Skeletal muscle cell (primary cell): Measurements from ENCODE around the gene PRPF18.
"Not testable (repeated sequence)": the region's sequence is repeated elsewhere in the genome, so short reads cannot be mapped to it uniquely, and the experiment has no call there.

ENCODE experiments used
- DNase-seq: peaks from one replicate; pipeline ENCODE4 v3.0.0-alpha.2; 2010; ENCODE audit warnings: low read depth
- H3K4me3 ChIP-seq: 2 replicates; pipeline ENCODE4 v1.5.1; 2011; ENCODE audit warnings: low read depth, mild to moderate bottlenecking, control low read depth, low read length, moderate library complexity

Gene PRPF18, protein sequence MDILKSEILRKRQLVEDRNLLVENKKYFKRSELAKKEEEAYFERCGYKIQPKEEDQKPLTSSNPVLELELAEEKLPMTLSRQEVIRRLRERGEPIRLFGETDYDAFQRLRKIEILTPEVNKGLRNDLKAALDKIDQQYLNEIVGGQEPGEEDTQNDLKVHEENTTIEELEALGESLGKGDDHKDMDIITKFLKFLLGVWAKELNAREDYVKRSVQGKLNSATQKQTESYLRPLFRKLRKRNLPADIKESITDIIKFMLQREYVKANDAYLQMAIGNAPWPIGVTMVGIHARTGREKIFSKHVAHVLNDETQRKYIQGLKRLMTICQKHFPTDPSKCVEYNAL

DNA sequence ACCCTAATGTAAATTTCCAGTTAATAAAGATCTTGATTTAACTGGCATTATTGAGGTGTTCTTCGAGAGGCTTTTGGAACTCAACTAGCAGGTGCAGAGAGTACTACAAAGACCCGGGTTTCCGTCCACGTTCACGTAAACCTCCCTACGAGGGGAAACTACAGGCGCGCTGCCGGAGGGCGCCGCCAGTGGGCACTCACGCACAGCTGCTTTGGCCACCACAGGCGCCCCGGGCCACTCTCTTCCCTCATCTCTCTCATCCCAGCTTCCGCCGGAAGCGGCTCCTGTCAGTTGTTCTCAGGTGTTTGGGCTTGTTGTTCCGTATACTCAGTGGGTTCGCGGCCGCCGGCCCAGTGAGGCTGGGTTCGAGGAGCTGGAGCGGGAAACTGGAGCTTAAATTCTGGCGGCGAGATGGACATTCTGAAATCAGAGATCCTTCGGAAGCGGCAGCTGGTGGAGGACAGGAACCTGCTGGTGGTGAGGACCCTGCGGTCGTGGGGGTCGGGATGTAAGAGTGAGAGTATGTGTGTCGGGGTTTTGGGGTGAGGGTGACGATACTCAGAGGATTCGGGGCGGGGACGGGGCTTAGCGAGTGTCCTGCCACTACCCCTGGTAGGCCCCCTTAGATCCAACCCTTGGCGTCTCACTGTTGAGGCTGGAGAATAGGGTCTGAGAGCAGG is at the start of gene PRPF18:
TSS of gene PRPF18 (plus strand) at position 290 of the 680 bp plus-strand sequence. CDS start at position 412, 122 bp downstream.
- H3K4me3 ChIP-seq: peak within 1 kb of the TSS; percentile 87
- peak; percentile 73 for DNase-seq

DNA sequence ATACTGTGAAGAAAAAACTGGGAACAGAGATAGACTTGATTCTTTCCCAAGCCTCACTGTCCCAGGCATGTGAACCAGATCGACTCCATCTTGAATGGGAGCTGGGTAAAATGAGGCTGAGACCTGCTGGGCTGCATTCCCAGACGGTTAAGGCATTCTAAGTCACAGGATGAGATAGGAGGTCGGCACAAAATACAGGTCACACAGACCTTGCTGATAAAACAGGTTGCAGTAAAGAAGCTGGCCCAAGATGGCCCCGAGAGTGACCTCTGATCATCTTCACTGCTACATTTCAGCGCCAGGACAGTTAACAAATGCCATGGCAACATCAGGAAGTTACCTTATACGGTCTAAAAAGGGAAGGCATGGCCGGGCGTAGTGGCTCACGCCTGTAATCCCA is 48.8 kb upstream of the PRPF18 start:
- not testable (repeated sequence) for H3K4me3 ChIP-seq, DNase-seq

DNA sequence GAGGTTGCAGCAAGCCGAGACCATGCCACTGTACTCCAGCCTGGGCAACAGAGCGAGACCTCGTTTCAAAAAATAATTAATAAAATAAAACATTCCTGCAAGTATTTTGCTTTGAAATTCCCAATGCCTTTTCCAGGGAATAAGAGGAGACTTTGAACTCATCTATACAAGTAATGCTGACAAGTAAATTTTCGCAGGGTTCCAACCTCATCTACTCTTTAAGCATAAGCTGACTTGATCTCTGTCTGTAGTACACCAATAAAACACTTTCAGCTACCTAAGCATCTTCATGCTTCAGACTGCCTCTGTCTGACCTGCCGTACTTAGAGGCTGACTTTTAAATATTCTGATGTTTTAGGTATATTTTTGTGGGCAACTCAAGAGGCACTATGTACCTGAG is 44.2 kb upstream of the PRPF18 start:
- H3K4me3 ChIP-seq: no peak overlapping the region
- DNase-seq: no peak

DNA sequence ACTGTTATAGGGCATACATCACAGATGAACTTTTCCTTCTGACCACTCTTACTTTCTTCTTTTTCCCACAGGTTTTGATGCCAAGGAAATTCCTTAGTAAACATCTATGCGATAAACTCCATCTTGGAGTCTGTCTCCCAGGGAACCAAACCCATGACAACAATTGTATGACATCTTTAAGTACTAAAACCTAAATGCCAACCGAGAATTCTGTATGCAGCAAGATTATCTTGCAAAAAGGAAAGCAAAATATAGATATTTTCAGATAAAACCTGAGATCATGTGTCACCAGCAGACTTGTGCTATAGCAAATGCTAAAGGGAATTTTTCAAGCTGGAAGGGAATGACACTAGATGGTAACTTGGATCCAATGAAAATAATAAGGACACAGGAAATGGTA is 36.0 kb upstream of the PRPF18 start:
- no peak overlapping the region for H3K4me3 ChIP-seq
- no peak for DNase-seq

DNA sequence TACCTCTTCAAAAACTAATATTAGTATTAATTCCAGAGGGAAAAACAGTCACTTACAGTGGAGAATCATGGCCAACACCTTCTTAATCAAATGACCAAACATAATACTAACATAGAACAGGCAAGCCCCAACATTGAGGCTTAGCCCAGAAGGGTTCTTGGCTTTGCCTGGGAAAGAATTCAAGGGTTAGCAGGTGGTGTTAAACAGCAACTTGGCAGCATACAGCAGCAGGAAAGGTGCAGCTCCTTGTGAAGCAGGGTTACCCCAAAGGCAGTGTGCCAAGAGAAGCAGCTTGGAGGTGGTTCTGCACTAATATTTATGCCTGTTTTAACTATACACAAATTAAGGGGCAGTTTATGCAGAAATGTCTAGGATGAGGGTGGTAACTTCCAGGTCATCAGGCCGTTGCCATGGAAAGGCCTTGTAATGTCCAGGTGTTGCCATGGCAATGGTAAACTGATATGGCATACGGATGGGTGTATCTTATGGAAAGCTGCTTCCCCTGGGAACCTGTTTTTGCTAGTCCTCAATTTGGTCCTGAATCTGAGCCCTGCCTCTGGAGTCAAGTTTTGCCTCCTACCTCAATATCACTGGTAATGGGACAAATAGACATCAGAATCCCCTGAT is 30.8 kb upstream of the PRPF18 start:
- no peak overlapping the region for H3K4me3 ChIP-seq

DNA sequence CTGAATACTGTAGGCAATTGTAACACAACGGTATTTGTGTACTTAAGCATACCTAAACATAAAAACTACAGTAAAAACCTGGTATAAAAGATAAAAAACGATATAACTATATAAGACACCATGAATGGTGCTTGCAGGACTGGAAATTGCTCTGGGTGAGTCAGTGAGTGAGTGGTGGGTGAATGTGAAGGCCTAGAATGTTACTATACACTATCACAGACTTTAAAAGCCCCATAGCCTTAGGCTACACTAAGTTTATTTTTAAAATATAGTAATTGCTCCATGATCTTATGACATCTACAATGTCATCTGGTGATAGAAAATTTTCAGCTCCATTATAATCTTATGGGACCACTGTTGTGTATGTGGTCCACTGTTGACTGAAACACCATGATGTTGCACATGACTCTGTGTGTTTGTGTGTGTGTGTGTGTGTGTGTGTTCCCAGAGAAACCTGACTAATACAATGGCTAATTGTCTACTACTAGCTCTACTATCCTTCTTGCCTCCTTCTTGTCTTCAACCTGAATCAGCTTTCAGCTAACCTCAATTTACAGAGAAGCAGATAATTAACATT is 27.6 kb upstream of the PRPF18 start:
- H3K4me3 ChIP-seq: no peak overlapping the region
- DNase-seq: no peak

More for the DNA sequence above, 30.8 kb upstream of the PRPF18 start:
- no peak for DNase-seq

DNA sequence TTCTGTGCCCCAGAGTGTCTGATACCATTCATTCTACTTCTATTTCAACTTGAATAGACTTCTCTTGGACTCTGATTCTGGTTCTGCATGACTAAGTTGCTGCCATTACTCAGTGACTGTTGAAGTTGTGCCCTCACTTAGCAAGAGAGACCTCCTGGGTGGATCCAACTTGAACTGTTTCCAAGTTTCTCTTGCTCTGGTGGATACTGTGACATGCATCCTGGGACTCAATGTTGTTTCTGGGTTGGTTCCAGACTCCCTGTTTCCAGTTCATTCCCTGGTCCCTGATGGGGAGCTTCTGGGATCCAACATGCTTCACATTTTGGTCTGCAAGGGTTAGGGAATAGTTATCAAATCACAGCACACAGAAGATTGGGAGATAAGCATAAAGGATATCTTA is 26.2 kb upstream of the PRPF18 start:
- no peak for DNase-seq
- no peak overlapping the region for H3K4me3 ChIP-seq

DNA sequence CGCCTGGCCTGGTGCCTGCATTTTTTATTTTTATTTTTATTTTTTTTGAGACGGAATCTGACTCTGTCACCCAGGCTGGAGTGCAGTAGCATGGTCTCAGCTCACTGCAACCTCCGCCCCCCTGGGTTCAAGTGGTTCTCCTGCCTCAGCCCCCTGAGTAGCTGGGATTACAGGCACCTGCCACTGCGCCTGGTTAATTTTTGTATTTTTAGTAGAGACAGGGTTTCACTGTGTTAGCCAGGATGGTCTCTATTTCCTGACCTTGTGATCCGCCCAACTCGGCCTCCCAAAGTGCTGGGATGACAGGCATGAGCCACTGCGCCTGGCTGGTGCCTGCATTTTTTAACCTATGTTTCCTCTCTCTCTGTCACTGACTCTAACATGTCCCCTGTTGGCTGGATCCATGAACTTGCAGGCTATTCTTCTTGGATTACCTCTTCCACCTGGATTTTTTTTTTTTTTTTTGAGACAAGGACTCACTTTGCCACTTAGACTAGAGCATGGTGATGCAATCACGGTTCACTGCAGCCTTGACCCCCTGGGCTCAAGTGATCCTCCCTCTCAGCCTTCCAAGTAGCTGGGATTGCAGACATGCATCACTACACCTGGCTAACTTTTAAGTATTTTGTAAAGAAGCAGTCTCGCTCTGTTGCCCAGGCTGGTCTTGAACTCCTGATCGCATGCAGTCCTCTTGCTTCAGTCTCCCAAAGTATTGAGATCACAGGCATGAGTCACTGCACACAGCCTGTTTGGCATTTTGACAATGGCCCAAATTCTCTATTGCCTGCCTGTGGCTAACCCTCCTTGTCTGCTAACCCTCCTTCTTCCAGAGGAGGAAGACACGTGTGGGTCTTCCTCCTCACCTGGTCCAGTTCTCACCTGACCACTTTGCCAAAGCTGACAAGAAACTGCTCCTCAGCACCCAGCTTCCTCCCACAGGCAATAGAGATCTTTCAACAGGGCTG is 23.0 kb upstream of the PRPF18 start:
- no peak for DNase-seq
- H3K4me3 ChIP-seq: no peak overlapping the region

DNA sequence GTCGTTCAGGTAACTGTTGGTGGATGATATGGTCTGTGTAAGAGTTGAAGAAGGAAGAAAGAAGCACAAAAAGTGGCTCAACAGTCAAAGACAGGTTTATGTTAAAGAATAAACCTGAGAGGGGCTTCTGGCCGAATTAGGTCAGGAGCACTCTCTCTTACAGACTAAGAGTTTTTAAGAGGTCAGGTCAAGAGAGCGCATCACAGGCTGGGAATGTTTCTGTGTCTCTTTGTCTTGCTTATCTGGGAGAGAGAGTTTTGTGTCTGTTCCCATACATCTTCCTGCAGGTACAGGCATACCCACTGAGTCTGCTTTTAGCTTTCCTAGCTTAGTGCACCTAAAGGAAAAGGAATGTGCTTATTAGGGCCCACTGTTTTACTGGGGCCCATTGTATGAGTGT is 22.2 kb upstream of the PRPF18 start:
- DNase-seq: no peak
- H3K4me3 ChIP-seq: no peak overlapping the region

DNA sequence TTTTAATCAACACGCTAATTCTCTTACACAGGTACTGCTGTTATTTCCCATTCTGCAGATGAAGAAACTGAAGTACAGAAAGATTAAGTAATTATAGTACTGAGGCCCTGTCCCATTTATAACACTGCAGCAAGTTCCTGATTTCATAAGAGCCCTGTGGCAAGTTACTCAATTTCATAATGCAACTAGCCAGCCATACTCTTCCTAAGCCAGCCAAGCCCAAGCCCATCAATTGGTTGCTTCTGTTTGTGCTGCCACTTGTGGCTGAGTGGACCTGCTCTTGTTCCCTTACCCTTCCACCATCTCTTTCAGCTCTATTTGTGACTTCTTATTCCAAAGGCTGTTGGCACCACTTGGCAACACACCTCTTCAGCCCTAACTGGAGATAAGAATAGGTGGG is 19.7 kb upstream of the PRPF18 start:
- DNase-seq: no peak
- no peak overlapping the region for H3K4me3 ChIP-seq

DNA sequence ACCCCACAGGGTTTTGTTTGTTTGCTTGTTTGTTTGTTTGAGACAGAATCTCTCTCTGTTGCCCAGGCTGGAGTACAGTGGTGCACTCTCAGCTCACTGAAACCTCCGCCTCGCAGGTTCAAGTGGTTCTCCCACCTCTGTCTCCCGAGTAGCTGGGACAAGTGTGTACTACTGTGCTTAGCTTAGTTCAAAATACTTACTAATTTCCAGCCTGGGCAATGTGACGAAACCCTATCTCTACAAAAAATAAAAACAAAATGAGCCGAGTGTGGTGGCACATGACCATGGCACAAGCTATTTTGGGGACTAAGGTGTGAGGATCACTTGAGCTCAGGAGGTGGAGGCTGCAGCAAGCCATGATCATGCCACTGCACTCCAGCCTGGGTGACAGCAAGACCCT is 15.2 kb upstream of the PRPF18 start:
- no peak for DNase-seq

DNA sequence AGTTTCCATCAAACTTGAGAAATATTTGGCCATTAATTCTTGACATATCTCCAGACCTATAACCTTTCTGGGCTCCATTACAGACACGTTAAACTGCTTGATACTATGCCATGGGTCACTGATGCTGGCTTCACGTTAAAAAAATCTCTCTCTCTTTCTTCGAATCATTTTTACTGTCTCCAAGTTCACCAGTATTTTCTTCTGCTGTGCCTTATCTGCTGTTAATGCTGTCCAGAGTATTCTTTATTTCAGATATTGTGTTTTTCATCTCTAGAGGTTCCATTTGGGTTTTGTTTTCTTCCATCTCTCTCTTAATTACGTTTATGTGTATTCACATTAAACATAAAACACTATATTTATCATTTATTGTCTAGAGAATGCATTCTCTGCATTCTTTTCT is 12.8 kb upstream of the PRPF18 start:
- no peak for DNase-seq
- H3K4me3 ChIP-seq: no peak overlapping the region

More for the DNA sequence above, 15.2 kb upstream of the PRPF18 start:
- H3K4me3 ChIP-seq: no peak overlapping the region

DNA sequence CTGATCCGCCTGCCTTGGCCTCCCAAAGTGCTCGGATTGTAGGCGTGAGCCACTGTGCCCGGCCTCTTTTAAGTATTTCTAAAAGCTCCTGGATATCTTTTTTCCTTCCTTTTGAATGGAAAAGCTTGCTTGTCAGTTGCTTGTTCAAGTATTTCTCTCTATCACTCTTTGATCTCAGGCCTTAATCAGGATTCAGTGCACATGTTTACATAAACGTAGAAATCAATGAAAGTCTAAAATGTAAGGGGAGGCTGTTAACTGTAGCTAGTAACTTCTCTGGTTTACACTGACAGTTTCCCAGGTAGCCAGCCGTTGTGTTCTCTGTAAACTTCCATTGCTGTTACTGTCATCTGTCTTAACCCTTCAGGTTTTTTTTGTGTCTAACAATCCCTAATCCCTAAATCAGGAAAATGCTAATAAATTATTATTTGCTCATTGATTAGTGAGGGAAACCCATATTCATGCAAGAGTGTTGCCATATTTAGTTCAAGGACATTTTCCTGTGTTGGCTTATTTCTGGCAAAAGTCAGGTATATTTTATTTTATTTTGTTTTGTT is 1.5 kb upstream of the PRPF18 start:
- H3K4me3 ChIP-seq: no peak overlapping the region
- no peak for DNase-seq

DNA sequence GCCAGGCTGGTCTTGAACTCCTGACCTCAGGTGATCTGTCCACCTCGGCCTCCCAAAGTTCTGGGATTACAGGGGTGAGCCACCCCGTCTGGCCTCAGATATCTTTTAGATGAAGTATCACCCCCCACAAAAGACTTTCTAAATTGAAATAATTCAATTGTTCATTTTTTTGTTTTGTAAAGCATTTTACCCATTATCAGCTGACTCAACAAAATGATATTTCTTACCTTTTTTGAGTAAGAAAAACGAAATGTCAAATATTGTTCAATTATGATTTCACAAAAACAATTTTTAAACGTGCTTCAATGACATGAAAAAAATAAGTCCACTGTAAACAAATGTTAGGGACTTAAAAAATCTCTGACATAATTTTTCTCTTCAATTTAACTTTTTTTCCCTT is 822 bp upstream of the PRPF18 start:
- H3K4me3 ChIP-seq: no peak overlapping the region

DNA sequence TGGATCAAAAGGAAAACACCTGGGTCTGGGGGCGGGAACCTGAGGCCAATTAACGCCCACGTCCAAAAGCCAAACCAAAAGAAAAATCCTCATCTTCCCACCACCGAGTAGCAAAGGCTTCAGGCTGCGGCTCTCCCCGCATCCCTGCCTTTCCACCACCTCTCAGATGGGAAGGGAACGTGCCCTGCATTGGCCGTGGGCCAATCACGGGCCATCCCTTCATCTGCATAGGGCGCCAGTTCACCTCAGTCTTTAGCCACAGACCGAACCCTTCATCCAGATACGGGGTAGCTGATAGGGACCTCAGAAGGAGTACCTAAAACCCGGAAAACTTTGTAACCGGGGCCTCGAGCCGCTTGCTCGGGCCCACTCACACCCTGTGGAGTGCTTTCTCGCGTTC is 626 bp downstream of the PRPF18 start:
- no peak for DNase-seq
- H3K4me3 ChIP-seq: peak overlapping the region; percentile 87

More for the DNA sequence above, 822 bp upstream of the PRPF18 start:
- no peak for DNase-seq

DNA sequence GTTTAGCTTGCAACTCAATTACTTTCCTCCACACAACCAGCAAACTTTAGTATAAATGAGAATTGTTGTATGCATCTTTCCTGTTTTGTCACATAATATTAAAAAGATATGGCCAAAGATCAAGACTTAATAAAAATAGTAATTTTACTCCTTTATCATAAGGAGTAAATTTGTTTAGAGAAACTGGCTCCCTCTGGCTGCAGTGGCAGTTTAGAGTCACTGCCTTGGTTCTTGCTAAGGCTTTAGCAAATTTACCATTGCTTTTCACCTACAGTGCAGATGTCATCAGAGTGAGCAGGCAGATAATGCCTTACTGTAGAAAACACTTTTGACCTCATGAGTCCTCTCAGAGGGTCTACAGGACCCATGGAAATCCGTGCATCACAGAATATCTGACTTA is 2.6 kb downstream of the PRPF18 start:
- H3K4me3 ChIP-seq: no peak overlapping the region
- no peak for DNase-seq

DNA sequence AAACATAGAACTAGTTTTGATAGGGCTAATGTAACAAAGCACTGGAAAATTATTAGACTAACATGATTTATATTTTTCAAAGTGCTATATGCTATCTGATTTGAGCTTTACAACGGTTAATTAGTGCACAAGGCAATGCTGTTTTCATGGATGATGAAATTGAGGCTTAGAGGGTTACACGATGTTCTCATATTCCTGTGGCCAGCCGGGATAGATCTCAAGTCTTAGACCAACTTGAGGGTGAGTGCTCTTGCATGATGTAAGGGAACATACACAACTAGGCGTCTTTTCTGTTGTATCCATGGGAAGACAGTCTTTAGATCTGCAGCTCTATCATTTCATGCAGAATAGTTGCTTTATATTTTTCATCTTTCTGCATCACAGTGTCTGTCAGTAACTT is 4.1 kb downstream of the PRPF18 start:
- no peak overlapping the region for H3K4me3 ChIP-seq
- DNase-seq: no peak

DNA sequence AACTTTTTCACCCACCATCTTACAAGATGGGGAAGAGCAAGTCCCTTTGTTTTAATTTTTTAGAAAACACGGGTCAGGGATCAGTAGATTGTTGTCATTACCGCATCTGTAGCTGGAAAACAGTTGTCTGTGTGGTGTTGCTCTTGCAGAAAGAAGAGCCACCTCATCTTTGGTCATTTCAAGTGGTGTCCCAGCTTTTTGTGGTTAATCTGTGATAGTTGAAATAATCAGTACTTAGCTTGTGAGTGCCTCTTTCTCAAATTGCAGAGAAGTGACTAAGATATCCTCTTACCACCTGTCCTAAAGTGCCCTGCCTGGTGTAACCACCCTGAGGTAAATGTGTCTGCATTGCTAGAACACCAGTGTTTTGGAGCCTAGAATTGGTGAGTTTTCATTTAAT is 5.5 kb downstream of the PRPF18 start:
- no peak for DNase-seq
- no peak overlapping the region for H3K4me3 ChIP-seq

DNA sequence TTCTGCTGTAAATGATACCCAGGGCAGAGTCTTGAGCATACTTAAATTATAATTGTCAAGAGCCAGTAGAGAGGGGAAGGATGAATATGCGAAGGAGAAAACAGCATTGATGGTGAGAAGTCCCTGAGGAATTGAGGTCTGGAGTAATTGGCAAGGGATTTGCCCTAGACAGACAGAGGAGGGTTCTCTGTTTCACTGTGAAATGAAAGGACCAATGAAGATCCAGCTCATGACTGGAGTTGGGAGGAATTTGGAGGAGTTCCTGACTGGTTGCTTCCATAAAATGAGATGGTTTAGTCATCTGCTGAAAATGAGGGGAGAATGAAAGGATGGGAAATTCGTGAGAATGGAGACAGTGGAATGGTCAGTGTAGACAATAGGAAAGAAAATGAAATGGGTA is 6.8 kb downstream of the PRPF18 start:
- DNase-seq: no peak

More for the DNA sequence above, 6.8 kb downstream of the PRPF18 start:
- H3K4me3 ChIP-seq: no peak overlapping the region
